ENCODE results near the gene ARHGAP8.

DNA sequence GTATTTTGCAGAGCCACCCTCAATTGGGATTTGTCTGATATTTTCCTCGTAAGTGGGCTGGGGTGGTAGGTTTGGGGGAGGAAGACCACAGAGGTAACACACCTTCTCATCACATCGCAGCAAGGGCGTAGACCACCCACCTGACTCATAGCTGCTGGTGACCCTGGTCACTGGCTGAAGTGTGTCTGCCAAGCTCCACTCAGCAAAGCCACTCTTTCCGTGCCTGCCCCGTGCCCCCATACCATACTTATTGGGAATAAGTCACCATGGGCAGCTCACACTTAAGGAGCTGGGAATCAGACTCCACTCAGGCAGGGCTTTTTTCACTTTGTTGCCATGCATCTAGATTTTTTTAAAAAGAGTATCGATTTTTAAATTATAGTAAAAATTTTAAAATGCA is 145.9 kb downstream of the ARHGAP8 start:
- TF ChIP-seq, protein P1, sequence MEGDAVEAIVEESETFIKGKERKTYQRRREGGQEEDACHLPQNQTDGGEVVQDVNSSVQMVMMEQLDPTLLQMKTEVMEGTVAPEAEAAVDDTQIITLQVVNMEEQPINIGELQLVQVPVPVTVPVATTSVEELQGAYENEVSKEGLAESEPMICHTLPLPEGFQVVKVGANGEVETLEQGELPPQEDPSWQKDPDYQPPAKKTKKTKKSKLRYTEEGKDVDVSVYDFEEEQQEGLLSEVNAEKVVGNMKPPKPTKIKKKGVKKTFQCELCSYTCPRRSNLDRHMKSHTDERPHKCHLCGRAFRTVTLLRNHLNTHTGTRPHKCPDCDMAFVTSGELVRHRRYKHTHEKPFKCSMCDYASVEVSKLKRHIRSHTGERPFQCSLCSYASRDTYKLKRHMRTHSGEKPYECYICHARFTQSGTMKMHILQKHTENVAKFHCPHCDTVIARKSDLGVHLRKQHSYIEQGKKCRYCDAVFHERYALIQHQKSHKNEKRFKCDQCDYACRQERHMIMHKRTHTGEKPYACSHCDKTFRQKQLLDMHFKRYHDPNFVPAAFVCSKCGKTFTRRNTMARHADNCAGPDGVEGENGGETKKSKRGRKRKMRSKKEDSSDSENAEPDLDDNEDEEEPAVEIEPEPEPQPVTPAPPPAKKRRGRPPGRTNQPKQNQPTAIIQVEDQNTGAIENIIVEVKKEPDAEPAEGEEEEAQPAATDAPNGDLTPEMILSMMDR (IDR thresholded peaks at IDR 0.05), result no peak
- TF ChIP-seq POLR2A (IDR thresholded peaks at IDR 0.05), result no peak
- TF ChIP-seq POLR2AphosphoS5 (IDR thresholded peaks at IDR 0.05), result no peak
- no peak for TF ChIP-seq EP300 (IDR thresholded peaks at IDR 0.05)
